NCI-H1417 treated with DMSO at 0.1 percent for 48 hours (cell line): Measurements from ENCODE around the gene KCNQ2.
"Not testable (repeated sequence)": the region's sequence is repeated elsewhere in the genome, so short reads cannot be mapped to it uniquely, and the experiment has no call there.

Source experiments
- DNase-seq: peaks from one replicate; lab custom pipeline; 2025; lab: John Stamatoyannopoulos, UW

KCNQ2 gene

DNA sequence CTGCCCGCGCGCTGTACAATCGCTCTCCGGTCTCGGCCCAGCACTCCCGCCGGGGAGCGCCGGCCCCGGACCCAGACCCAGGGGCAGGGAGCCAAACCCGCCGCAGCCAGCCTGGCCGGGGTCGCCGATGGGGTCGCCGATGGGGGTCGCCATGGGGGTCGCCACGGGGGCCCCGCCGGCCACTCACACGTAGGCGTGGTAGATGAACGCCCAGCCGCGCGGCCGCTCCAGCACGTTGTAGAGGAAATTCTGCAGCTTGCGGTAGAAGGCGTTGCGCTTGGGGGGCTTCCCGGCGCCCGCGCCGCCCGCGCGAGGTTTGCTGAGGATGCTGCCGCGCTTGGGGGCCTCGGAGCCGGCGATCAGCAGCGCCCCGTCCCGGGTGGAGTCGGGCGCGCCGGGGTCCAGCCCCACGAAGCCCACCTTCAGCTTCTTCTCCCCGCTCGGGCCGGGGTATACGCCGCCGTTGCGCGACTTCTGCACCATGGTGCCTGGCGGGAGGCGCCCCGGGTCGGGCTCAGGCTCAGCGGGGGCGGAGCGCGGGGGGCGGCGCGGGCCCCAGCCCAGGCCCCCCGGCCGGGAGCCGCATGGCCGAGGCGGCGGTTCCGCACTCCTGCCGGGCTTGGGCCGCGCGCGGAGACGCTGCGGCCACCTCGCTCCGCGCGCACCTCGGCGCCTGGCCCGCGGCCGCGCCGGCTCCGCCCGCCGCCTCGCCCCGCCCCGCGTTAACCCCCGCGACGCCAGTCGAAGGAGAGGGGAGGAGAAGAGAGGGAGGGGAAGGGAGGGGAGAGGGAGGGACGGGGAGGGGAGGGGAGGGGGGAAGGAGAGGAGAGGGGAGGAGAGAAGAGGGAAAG lies at the start of gene KCNQ2:
Gene KCNQ2 (minus strand): TSS at position 675 of the 851 bp plus-strand sequence. CDS start 192 bp downstream, at position 483.
- no peak for DNase-seq

GRCh38 chr20:63521602-63522001 lies 49.1 kb upstream of the KCNQ2 start:
- no peak for DNase-seq

GRCh38 chr20:63520934-63521601 lies 48.6 kb upstream of the KCNQ2 start:
- DNase-seq = no peak

DNA sequence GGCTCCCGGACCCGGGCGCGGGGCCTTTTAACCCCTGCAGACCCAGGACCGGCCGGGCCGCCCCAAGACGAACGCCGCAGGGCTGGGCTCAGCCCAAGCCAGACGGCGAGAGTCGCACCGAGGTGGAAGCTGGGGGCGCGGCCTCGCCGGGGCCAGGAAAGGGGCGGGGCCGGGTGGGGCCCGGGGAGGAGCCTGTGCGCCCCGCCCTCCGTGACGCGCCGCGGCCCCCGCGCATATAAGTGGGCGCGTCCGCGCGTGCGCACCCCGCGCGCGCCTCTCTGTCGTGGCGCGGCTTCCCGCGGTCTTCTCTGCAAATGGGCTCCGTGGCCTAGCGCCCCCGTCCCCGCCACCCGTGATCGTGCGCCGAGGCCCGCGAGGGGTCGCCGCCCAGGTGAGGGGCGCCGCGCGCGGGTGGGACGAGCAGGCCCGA lies 48.1 kb upstream of the KCNQ2 start, which contains the start of gene PPDPF:
Gene PPDPF (plus strand): TSS at position 262 of the 430 bp plus-strand sequence. CDS start 544 bp downstream, outside the sequence.
- DNase-seq = no peak

DNA sequence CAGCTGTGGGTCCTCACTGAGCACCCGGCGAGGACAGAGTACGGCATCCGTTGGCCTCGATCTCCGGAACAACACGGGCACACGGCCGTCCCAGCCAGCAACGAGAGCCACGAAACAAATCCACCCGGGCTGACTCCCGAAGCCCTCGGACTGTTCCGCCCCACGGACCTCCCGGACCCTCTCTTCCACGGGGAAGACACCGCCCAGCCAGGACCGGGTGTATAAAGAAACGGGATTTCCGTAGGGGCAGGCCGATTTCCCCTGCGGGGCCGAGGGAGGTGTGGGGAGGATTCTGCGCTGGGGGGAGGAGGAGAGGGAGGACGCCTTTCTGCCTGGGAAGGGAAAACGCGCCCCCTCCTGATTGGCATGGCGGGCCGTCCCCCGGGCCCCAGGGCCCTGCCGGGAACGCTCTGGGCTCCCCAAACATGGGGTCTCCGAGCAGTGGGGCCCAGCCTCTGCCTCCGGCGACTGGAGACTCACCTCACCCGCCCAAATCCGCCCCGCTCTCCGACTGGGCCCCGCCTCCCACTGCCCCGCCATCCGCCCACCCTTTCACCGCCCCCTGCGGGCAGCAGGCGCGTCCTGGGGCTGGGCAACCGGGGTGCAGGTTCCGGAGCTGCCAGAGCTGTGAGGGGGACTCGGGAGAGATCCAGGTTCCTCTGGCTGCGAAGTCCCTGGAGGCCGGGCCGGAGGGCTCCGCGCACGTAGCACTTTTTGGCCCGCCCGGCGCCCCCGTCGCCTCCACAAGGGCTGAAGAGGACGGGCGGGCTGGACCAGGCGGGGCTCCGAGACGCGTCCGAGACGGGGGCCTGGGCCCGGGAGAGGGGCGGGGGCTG lies 47.4 kb upstream of the KCNQ2 start:
- DNase-seq = no peak

- no peak for DNase-seq
Observed at GRCh38 chr20:63518946-63519667, 46.7 kb upstream of the KCNQ2 start.

DNA sequence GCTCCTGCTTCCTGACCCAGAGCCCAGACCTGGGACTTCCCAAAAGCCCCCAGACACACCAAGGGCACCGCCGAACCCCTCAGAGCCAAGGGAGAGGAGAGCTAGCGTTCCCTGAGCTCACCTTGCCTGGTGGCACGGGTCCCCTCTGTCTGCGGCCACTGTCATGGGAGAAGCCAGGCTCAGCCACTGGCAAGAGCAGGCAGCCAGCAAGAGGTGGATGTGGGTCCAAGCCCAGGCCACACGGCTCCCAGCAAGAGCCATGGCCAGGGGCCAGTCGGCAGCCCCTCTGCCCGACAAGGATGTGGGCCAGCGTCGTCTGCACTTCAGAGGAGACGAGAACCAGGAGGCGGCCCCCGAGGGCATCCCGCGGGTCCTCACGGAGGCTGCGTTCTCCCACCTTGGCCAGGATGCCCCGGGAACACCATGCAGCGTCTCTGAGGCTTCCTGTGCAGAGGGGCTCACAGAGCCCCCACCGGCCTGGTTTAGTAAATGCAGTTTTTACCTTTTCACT lies 46.0 kb upstream of the KCNQ2 start:
- DNase-seq = no peak

DNA sequence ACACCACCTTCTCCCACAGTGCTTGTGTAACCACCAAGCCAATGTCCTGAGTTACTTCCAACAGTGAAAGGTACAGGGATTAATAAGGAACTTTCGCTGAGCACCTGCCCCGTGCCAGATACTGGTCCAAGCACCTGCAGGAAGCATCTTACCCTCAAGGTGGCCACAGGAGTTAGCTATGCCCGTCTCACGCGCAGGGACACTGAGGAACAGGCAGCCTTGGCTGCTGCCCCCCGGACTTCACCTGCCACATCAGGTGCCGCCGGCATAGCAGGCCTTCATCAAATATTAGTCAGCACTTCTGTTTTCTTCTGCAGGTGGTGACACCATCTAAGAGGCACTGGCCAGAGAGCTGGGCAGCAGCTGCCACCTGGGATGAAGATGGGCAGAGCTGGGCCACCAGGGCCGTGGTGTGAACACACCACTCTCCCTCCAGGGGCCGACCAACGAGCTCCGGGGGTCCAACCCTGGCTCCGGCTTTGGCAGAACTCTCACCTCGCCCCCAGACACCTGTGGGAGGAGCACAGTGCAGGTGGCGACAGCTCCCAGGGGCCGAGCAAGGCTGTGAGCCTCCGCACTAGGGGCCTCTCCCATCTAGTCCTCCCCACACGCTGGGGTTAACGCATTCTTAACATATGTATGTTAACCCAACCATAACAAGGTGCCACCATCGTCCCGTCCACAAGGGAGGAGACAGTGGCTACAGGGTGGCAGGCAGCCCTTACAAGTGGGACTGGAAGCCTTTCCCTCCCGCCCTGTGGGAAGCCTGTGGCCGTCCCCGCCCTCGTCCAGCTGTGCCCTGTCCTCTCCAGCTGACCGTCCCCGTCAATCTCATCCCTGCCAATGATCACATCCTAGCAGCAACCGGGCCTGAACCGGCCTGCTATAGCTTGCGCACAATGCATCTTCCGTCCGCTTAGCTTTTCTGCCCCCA lies 45.2 kb upstream of the KCNQ2 start:
- no peak for DNase-seq

DNA sequence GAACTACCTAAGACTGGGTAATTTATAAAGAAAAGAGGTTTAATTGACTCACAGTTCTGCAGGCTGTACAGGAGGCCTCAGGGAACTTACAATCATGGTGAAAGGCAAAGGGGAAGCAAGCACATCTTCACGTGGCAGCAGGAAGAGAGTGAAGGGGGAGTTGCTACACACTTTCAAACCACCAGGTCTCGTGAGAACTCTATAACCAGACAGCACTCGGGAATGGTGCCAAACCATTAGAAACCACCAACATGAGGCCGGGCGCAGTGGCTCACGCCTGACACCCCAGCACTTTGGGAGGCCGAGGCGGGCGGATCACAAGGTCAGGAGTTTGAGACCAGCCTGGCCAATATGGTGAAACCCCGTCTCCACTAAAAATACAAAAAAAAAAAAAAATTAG lies 42.1 kb upstream of the KCNQ2 start:
- not testable (repeated sequence) for DNase-seq

DNA sequence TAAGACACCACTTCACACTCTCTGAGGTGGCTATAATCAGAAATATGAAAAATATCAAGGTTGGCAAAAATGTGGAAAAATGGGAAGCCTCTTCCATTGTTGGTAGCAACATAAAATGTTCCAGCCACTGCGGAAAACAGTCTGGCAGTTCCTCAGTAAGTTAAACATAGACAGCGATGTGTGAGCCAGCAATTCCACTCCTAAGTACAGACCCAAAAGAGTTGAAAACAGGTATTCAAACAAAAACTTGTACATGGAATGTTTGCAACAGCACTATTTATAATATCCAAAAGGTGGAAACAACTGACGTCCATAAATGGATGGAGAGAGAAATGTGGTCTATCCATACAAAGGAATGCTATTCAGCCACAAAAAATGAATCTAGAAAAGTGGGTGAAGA lies 40.8 kb upstream of the KCNQ2 start:
- DNase-seq = no peak

- no peak for DNase-seq
Observed at GRCh38 chr20:63509088-63509564, 36.7 kb upstream of the KCNQ2 start.

DNA sequence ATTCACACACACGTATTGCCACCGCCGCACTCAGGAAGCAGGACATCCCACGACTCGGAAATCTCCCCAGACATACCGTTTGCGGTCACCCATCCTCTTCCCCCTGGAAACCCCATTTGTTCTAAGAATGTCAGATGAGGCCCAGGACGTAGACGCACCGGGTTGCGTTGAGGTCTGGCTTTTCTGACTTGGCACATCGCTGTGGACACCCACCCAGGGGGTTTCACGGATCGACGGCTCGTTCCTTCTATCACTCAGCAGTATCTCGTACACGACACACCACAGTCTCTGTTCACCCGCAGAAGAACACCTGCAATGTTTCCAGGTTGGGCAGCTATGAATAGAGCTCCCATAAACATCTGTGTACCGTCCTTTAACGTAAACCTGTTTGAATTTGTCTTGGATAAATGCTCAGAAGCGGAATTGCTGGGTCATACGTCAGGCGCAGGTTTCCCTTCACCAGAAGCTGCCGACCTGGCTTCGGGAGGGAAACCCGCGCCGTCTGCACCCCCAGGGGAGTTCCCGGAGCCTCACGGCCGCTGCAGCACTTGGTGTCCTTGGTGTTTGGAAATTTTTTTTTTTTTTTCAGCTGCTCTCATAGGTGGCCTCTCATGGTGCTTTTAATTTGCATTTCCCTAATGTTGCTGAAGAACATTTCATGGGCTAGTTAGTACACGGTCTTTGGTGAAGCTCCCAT lies 35.8 kb upstream of the KCNQ2 start:
- no peak for DNase-seq

GRCh38 chr20:63507083-63507743 lies 34.8 kb upstream of the KCNQ2 start:
- DNase-seq = no peak

DNA sequence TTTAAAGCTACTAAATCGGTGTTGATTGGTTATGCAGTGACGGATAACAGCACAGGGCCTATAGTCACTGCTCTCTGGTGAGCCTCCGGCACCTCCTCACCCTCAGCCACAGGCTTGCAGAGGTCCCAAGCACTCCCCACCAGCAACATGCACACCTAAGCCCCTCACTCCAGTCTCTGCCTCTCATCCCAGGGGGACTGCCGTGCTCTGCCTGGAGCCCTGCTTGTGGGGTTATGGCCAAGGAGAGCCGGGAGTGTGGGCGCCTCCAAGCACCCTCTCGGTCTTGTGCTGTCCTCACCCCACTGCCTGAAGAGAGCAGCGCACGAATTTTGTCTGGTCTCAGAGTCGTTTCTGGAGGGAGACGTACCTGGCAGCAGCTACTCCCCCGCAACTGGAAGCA lies 33.3 kb upstream of the KCNQ2 start:
- DNase-seq = no peak

DNA sequence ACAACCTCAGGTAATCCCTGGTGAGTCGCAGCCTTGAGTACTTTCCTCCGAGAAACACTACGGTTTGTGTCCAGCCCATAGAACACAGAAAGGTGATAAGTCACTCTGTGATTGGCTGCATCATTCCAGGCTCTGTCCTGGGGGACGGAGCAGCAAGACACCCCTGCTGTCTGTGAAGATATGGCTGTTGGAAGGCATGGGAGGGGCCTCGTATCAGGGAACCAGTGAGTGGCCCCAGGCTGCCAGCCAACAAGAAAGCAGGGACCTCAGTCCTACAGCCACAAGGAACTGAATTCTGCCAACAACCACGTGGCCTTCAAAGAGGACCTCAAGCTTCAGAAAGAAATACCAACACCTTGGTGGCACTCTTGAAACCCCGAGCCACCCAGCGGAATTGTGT lies 32.8 kb upstream of the KCNQ2 start:
- no peak for DNase-seq

- DNase-seq = no peak
Observed at GRCh38 chr20:63504642-63505041, 32.2 kb upstream of the KCNQ2 start.

GRCh38 chr20:63503524-63503923 lies 31.1 kb upstream of the KCNQ2 start:
- DNase-seq = no peak

DNA sequence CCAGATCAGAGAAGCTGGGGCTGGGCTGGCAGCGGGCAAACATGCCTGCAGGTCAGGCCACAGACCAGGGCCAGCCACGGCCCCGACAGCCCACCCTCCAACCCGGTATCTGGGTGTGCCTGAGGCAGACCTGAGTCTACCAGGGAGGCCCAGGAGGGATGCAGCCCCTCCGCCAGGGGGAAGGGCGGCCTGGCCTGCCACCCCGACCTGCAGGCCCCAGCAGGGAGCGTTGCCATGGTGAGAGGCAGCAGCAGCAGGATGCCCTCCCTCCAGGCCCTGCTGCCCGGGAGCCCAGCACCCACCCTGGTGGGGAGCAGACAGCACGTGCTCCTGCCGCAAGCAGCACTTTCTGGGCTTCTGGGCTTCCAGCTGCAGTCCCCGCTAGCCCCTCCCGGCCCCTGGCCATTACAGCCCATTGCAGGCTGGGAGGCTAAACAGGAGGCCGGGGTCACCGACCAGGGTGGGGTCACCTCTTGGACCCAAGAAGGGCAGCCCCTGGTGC lies 30.3 kb upstream of the KCNQ2 start:
- DNase-seq = peak; percentile 80
